IMR-90 (cell line): ENCODE measurements around the gene TNPO1. TPM values are rescaled to one million over a fixed set of nuclear protein-coding genes. Genes with fewer than 3 reads are reported as not detected.
A peak's percentile ranks its signal among the peaks of the same experiment; 100 is the strongest.

Experiments
- ATAC-seq: fragments of 200-7000 bp; cut with Tn5 transposase; 2 replicates; pipeline ENCODE4 v1.9.1; 2020; ENCODE audit warnings: low read depth, mild to moderate bottlenecking, moderate library complexity
- BruUV-seq: library from RNA; stranded (reverse); fragments of 400-500 nt; replicated peaks from 2 replicates; lab custom pipeline; 2021; lab: Mats Ljungman, UMichigan
- CTCF ChIA-PET: fragments of 300-600 bp; formaldehyde crosslinking; extraction: SDS; loops from one replicate; lab custom pipeline; 2021; ENCODE audit warnings: antibody characterized with exemption; lab: Yijun Ruan, JAX
- POLR2A ChIA-PET: fragments of 300-600 bp; sonication (Branson Sonifier 250); formaldehyde crosslinking; loops from one replicate; lab custom pipeline; 2022; ENCODE audit warnings: antibody characterized with exemption; ENCODE audit not compliant: unreplicated experiment; lab: Charles Lee
- DNase-seq: peaks from one replicate; pipeline ENCODE4 v3.0.0; 2013
- H2AFZ ChIP-seq: replicated peaks from 2 replicates; pipeline ENCODE3; 2013; ENCODE audit warnings: low read length, mild to moderate bottlenecking; ENCODE audit not compliant: poor library complexity
- H2AK5ac ChIP-seq: 2 replicates; pipeline ENCODE4 v1.6.1; 2013; ENCODE audit warnings: low read depth, low read length, inconsistent platforms
- H2AK9ac ChIP-seq: replicated peaks from 2 replicates; pipeline ENCODE3; 2013; ENCODE audit warnings: mild to moderate bottlenecking, low read depth, low read length, moderate library complexity; ENCODE audit not compliant: poor library complexity
- H2BK120ac ChIP-seq: 2 replicates; pipeline ENCODE4 v1.6.1; 2013; ENCODE audit warnings: low read depth, low read length, inconsistent platforms
- H2BK15ac ChIP-seq: 3 replicates; pipeline ENCODE4 v1.6.1; 2013; ENCODE audit warnings: low read depth, low read length, inconsistent platforms
- H2BK20ac ChIP-seq: 2 replicates; pipeline ENCODE4 v1.6.1; 2013; ENCODE audit warnings: low read depth, mild to moderate bottlenecking, inconsistent platforms, low read length, moderate library complexity
- H2BK5ac ChIP-seq: 2 replicates; pipeline ENCODE4 v1.6.1; 2013; ENCODE audit warnings: mild to moderate bottlenecking, low read depth, low read length, inconsistent platforms; ENCODE audit not compliant: poor library complexity, severe bottlenecking
- H3K14ac ChIP-seq: replicated peaks from 2 replicates; pipeline ENCODE4 v1.6.1; 2013; ENCODE audit warnings: low read depth, low read length, inconsistent platforms
- H3K18ac ChIP-seq: 2 replicates; pipeline ENCODE4 v1.6.1; 2013; ENCODE audit warnings: low read depth, low read length, control low read depth
- H3K23ac ChIP-seq: 2 replicates; pipeline ENCODE4 v1.6.1; 2013; ENCODE audit warnings: low read depth, low read length, inconsistent platforms
- H3K27ac ChIP-seq: 2 replicates; pipeline ENCODE4 v1.5.1; 2013; ENCODE audit warnings: mild to moderate bottlenecking, control low read depth, low read length; ENCODE audit not compliant: insufficient read depth
- H3K27me3 ChIP-seq: 2 replicates; pipeline ENCODE4 v1.6.1; 2013; ENCODE audit warnings: low read length; ENCODE audit not compliant: control insufficient read depth, insufficient read depth
- H3K36me3 ChIP-seq: 2 replicates; pipeline ENCODE4 v1.6.1; 2013; ENCODE audit warnings: low read length, mixed read lengths; ENCODE audit not compliant: control insufficient read depth, insufficient read depth
- H3K4ac ChIP-seq: 2 replicates; pipeline ENCODE4 v1.6.1; 2013; ENCODE audit warnings: low read depth, low read length, inconsistent platforms
- H3K4me1 ChIP-seq: 2 replicates; pipeline ENCODE4 v1.6.1; 2013; ENCODE audit warnings: low read length, mixed read lengths; ENCODE audit not compliant: control insufficient read depth, insufficient read depth
- H3K4me2 ChIP-seq: 2 replicates; pipeline ENCODE4 v1.6.1; 2013; ENCODE audit warnings: low read depth, mild to moderate bottlenecking, control low read depth, low read length, moderate library complexity
- H3K4me3 ChIP-seq: 2 replicates; pipeline ENCODE4 v1.5.1; 2013; ENCODE audit warnings: low read depth, mild to moderate bottlenecking, control low read depth, low read length, moderate library complexity; ENCODE audit not compliant: insufficient read depth
- H3K56ac ChIP-seq: 2 replicates; pipeline ENCODE4 v1.6.1; 2013; ENCODE audit warnings: low read length, inconsistent platforms; ENCODE audit not compliant: insufficient read depth; ENCODE audit errors: extremely low read depth
- H3K79me1 ChIP-seq, 2 experiments: 2 replicates each; pipeline ENCODE4 v1.6.1; 2013; ENCODE audit warnings: low read length in 2 of 2, inconsistent platforms in 1 of 2, low read depth in 1 of 2
- H3K9ac ChIP-seq: 2 replicates; pipeline ENCODE4 v1.6.1; 2013; ENCODE audit warnings: low read depth, low read length, control low read depth
- H3K9me1 ChIP-seq: 2 replicates; pipeline ENCODE4 v1.6.1; 2013; ENCODE audit warnings: low read length, inconsistent platforms; ENCODE audit not compliant: insufficient read depth
- H3K9me3 ChIP-seq: 2 replicates; pipeline ENCODE4 v1.6.1; 2013; ENCODE audit warnings: low read length; ENCODE audit not compliant: control insufficient read depth, insufficient read depth
- H4K20me1 ChIP-seq: 2 replicates; pipeline ENCODE4 v1.6.1; 2013; ENCODE audit warnings: low read length, inconsistent platforms; ENCODE audit not compliant: insufficient read depth
- H4K5ac ChIP-seq: 2 replicates; pipeline ENCODE4 v1.6.1; 2013; ENCODE audit warnings: mild to moderate bottlenecking, low read depth, low read length, control low read depth
- H4K8ac ChIP-seq, 2 experiments: 2 replicates each; pipeline ENCODE4 v1.6.1; 2013; ENCODE audit warnings: low read depth in 2 of 2, low read length in 2 of 2, control low read depth in 1 of 2, inconsistent platforms in 1 of 2
- H4K91ac ChIP-seq: 2 replicates; pipeline ENCODE4 v1.6.1; 2013; ENCODE audit warnings: low read depth, low read length, inconsistent platforms; ENCODE audit not compliant: insufficient read depth
- MAFK ChIP-seq: IDR thresholded peaks from 2 replicates; pipeline ENCODE4 v1.6.1; 2012; ENCODE audit warnings: low read depth, low read length, improper control_type of control experiment
- NFE2L2 ChIP-seq: fragments of 150-350 bp; IDR thresholded peaks from 2 replicates; pipeline ENCODE4 v1.6.1; 2016; ENCODE audit warnings: low read depth, mild to moderate bottlenecking, low read length
- WGBS, 2 experiments: methylation state at CpG; one replicate each; pipeline versions ENCODE4 v1.1.5 to v1.1.7; 2013; ENCODE audit warnings: missing lambda C conversion rate in 2 of 2; ENCODE audit not compliant: insufficient read length in 1 of 2; ENCODE audit errors: extremely low coverage in 2 of 2; 5-methylcytosine and 5-hydroxymethylcytosine counted together
- dilution Hi-C: fragments of 300-500 bp; cut with HindIII; formaldehyde crosslinking; loops from one replicate; pipeline ENCODE4 v1.14.3; 2018; ENCODE audit warnings: low sequenced_read_pairs; ENCODE audit not compliant: unreplicated experiment
- in situ Hi-C: fragments of 300-500 bp; cut with MboI; formaldehyde crosslinking; loops from 3 replicates; pipeline ENCODE4 v1.14.3; 2019; ENCODE audit warnings: low sequenced_read_pairs, inconsistent platforms, mixed read lengths
- intact Hi-C: fragments of 100-400 bp; cut with micrococcal nuclease; formaldehyde crosslinking; loops from 2 replicates; pipeline ENCODE4 v1.10.0; 2022
- polyA plus RNA-seq, 3 experiments: library from polyadenylated mRNA; depleted of rRNA; stranded (reverse); fragments of >200 nt; gene quantifications; 2 replicates each; pipeline ENCODE4 v1.2.3, GENCODE V29; 2012; ENCODE audit warnings: low replicate concordance in 1 of 3
- total RNA-seq: library from RNA; depleted of rRNA; stranded (reverse); fragments of >200 nt; gene quantifications from 2 replicates; pipeline ENCODE4 v1.2.3, GENCODE V29; 2012

The TNPO1 gene
- total and polyA plus RNA-seq, 2 of the 4 experiments (the other 2 are of a cell fraction): 45.5 to 400 TPM

DNA sequence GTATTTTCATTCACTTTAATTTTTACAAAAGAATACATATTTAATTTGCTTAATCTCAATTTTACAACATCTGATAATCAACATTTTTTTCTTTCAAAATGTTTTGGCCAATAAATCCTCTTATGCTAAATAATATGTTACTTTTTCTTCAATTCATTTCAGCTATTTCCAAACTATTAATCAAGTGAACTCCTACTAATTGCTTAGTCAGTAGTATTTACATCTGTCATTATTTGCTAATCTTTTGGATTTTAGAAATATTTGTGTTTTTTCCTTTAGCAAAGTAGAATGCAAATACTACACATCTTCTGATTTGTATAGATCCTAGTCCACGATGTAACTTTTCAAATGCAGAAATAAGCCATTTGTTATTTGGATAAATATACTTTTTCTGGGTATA, 1.6 kb upstream of the TNPO1 start:
- Histone ChIP-seq H4K20me1 (peaks cover 13% of the 10 kb centered on the region), H4K91ac (no peak overlapping the region), H2BK5ac (no peak overlapping the region), H3K23ac (no peak overlapping the region), H3K27me3 (no peaks in the 10 kb centered on the region), H3K4ac (no peak overlapping the region), H3K14ac (no peak overlapping the region), H2AFZ (no peak overlapping the region), H3K9me1 (peaks cover 5% of the 10 kb centered on the region; the same call in 1 of the 2 replicates), H4K5ac (no peak overlapping the region), H3K27ac (no peak overlapping the region), H3K9me3 (no peaks in the 10 kb centered on the region), H3K18ac (no peak overlapping the region), H2BK20ac (no peak overlapping the region), H4K8ac (no peak overlapping the region), H2AK5ac (no peak overlapping the region), H3K9ac (no peak overlapping the region), H3K36me3 (no peaks in the 10 kb centered on the region), H3K56ac (no peak overlapping the region), H3K4me3 (no peak overlapping the region), H2AK9ac (no peak overlapping the region), H3K79me1 (peaks cover 3 to 12% of the 10 kb centered on the region in 2 experiments; a peak in 2 of 4 replicates), H3K4me1 (peaks cover 5% of the 10 kb centered on the region; the same call in 1 of the 2 replicates), H2BK120ac (no peak overlapping the region), H3K4me2 (no peak overlapping the region), H2BK15ac (no peak overlapping the region)
- intact Hi-C loops (no loop called here), in situ Hi-C loops (loop anchor here (5.0 to 10.0 kb wide), 2 partner anchors 190 to 448 kb away; no protein-coding TSS in a partner anchor), dilution Hi-C loops (no loop called here)
- peak; percentile 60 for TF ChIP-seq MAFK
- TF ChIP-seq NFE2L2: no peak
- BruUV-seq: no TSS peak
- WGBS, 2 experiments: no CpG with 5 or more reads among the region's 1 CpG
- no peak for DNase-seq
- no peak for ATAC-seq
- ChIA-PET CTCF (interaction anchor here (1.2 kb wide), 1 partner anchor 204 kb away, joined by 5 read pairs; no protein-coding TSS in a partner anchor), POLR2A (no interaction called here)
